Mammary epithelial cell (primary cell): ENCODE results near the gene PDIA6.

Source experiments
- CTCF ChIP-seq, 2 donors: IDR thresholded peaks in 1 of 2; conservative IDR thresholded peaks in 1 of 2; 2 replicates each; pipeline ENCODE4 v1.5.1; 2011 to 2012; ENCODE audit warnings: inconsistent platforms in 2 of 2, low read length in 2 of 2, mild to moderate bottlenecking in 2 of 2, control low read depth in 1 of 2, low read depth in 1 of 2; ENCODE audit not compliant: insufficient read depth in 1 of 2; ENCODE audit errors: extremely low read depth in 1 of 2
- EZH2 ChIP-seq: IDR thresholded peaks from 2 replicates; pipeline ENCODE4 v1.6.1; 2012; ENCODE audit warnings: low read length, inconsistent platforms, borderline replicate concordance

GRCh38 chr2:10833021-10833420 lies 20.4 kb upstream of the PDIA6 start:
- TF ChIP-seq CTCF (conservative IDR thresholded peaks at IDR 0.05 in 1 of 2, IDR thresholded peaks at IDR 0.05 in 1 of 2; ENCODE audit: extremely low read depth in 1 of 2, insufficient read depth in 1 of 2, low read depth in 1 of 2, low read length in 2 of 2): no peak
- no peak for TF ChIP-seq EZH2
